Adrenal gland (tissue), 12 donors: ENCODE results near the gene UBTD2. TPM values are rescaled to one million over a fixed set of nuclear protein-coding genes. Genes with fewer than 3 reads are reported as not detected.

Experiments
- DNase-seq, 7 donors: peaks; one replicate each; pipeline ENCODE4 v3.0.0-alpha.2; 2019 to 2020
- H3K27ac ChIP-seq, 5 donors: fragments of 200-600 bp; sonication (generic) in 4 of 5; 1 replicate in 3 of 5; 2 replicates in 2 of 5; pipeline versions ENCODE4 v1.5.1 to v1.8.0; 2016 to 2020; ENCODE audit warnings: mild to moderate bottlenecking in 1 of 5
- H3K27me3 ChIP-seq: fragments of 200-600 bp; 2 replicates; pipeline ENCODE4 v1.8.0; 2021
- H3K36me3 ChIP-seq, 2 donors: fragments of 200-600 bp; replicated peaks in 1 of 2; 1 replicate in 1 of 2; 2 replicates in 1 of 2; pipeline versions ENCODE4 v1.5.1 to v1.8.0; 2018 to 2022
- H3K4me1 ChIP-seq, 2 donors: fragments of 200-600 bp; replicated peaks in 1 of 2; 1 replicate in 1 of 2; 2 replicates in 1 of 2; pipeline versions ENCODE4 v1.5.1 to v1.8.0; 2018 to 2021
- H3K4me3 ChIP-seq, 4 donors: fragments of 200-600 bp; sonication (generic) in 3 of 4; one replicate each; pipeline ENCODE4 v1.5.1; 2016 to 2018
- H3K9me3 ChIP-seq, 3 donors: fragments of 200-600 bp; sonication (generic) in 1 of 3; replicated peaks in 1 of 3; 1 replicate in 2 of 3; 2 replicates in 1 of 3; pipeline versions ENCODE4 v1.5.1 to v1.8.0; 2016 to 2021
- CTCF ChIP-seq, 6 experiments: fragments of 450-650 bp in 4 of 6; fragments of 200-600 bp in 2 of 6; sonication (generic) in 1 of 6; IDR thresholded peaks; 1 replicate in 5 of 6; 2 replicates in 1 of 6; pipeline versions ENCODE4 v1.5.1 to v1.8.0; 2016 to 2021; ENCODE audit warnings: antibody characterized with exemption in 6 of 6, mild to moderate bottlenecking in 2 of 6, moderate library complexity in 1 of 6
- POLR2A ChIP-seq, 2 donors: fragments of 450-650 bp; IDR thresholded peaks; one replicate each; pipeline ENCODE4 v1.6.1; 2017; ENCODE audit warnings: antibody characterized with exemption in 2 of 2, mild to moderate bottlenecking in 2 of 2, moderate library complexity in 1 of 2
- WGBS, 4 donors: extraction: QIAGEN DNeasy Blood & Tissue Kit in 2 of 4; methylation state at CpG; one replicate each; pipeline versions ENCODE4 v1.1.5 to v1.1.7; 2013 to 2017; 5-methylcytosine and 5-hydroxymethylcytosine counted together
- intact Hi-C, 2 donors: fragments of 100-400 bp; cut with DNase I; formaldehyde crosslinking; loops; one replicate each; pipeline versions ENCODE4 v1.14.1 to v1.15.0; 2022 to 2023
- polyA plus RNA-seq, 3 donors: library from polyadenylated mRNA; stranded (reverse); fragments of 200-250 nt in 2 of 3; fragments of 350-450 nt in 1 of 3; fragmentation: Illumina TruSeq in 1 of 3; extraction: RNeasy Lipid Tissue Mini Kit (QIAGEN cat#74804) in 1 of 3; gene quantifications; one replicate each; pipeline ENCODE4 v1.2.3, GENCODE V29; 2013 to 2014
- total RNA-seq, 9 donors: library from RNA; depleted of rRNA in 4 of 9; stranded (reverse); fragments of >200 nt in 4 of 9; fragments of 120-200 nt in 1 of 9; fragmentation: NEBNext Ultra II Directional in 1 of 9; extraction: Animal tissue kit (Norgen Biotek cat#: 25700) in 1 of 9; gene quantifications; one replicate each; pipeline versions ENCODE4 v1.1.0 to v1.2.4, GENCODE V29; 2013 to 2023
- donor health status: healthy with polysubstance abuse.
- donor health status: Bipolar disorder and iron deficiency.
- donor health status: DM: yes; HTN: yes; CAD: no.
- donor health status: DM: no; HTN: no; CAD: no.
- donor health status: DM: no; HTN: no; CAD: no.
- donor health status: DM: yes; HTN: yes; CAD: no.

UBTD2 gene
- total and polyA plus RNA-seq, 12 donors = 8.2 to 24.7 (median 17.2) TPM

- TF ChIP-seq CTCF (IDR thresholded peaks at IDR 0.05) (no peak), POLR2A (IDR thresholded peaks at IDR 0.05) (no peak)
- H3K4me3 ChIP-seq = no peak overlapping the region
- H3K27ac ChIP-seq = peak overlapping the region in 1 of 5 donors; percentile 59
- peak in 1 of 7 donors; percentile 35 for DNase-seq
- no peaks in the 10 kb centered on the region for H3K9me3 ChIP-seq
- no peaks in the 10 kb centered on the region for H3K27me3 ChIP-seq
- no peaks in the 10 kb centered on the region for H3K36me3 ChIP-seq
- intact Hi-C loops = loop anchor here in 1 of 2 donors (10.0 kb wide), 1 partner anchor 96 kb away; the partner anchor contains the start of gene STK10
- H3K4me1 ChIP-seq = peaks cover 22 to 34% of the 10 kb centered on the region in 2 donors
- 68 to 74% (median 69%) methylated on average over 4 of the region's 4 CpGs for WGBS, 4 donors
These were observed 2.6 kb downstream of the UBTD2 start for GRCh38 chr5:172280929-172281328.

DNA sequence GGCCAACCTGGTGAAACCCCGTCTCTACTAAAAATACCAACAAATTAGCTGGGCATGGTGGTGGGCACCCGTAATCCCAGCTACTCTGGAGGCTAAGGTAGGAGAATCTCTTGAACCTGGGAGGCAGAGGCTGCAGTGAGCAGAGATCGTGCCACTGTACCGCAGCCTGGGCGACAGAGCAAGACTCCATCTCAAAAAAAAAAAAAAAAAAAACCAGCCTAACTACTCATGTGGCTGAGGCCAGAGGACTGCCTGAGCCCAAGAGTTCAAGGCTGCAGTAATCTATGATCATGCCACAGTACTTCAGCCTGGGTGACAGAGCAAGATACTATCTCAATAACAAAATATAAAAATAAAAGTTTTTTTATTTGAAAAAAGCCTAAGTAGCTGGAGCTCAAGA, 3.2 kb downstream of the UBTD2 start:
- intact Hi-C loops = loop anchor here in 1 of 2 donors (10.0 kb wide), 1 partner anchor 96 kb away; the partner anchor contains the start of gene STK10
- H3K27me3 ChIP-seq = no peaks in the 10 kb centered on the region
- peaks cover 22 to 34% of the 10 kb centered on the region in 2 donors for H3K4me1 ChIP-seq
- WGBS, 4 donors = 36 to 56% (median 50%) methylated on average over 5 of the region's 5 CpGs
- no peak overlapping the region for H3K4me3 ChIP-seq
- H3K9me3 ChIP-seq = no peaks in the 10 kb centered on the region
- peak in 4 of 7 donors; percentile 33 to 65 (median 54) for DNase-seq
- H3K36me3 ChIP-seq = no peaks in the 10 kb centered on the region
- no peak overlapping the region for H3K27ac ChIP-seq
- TF ChIP-seq CTCF (IDR thresholded peaks at IDR 0.05) (no peak), POLR2A (IDR thresholded peaks at IDR 0.05) (no peak)

DNA sequence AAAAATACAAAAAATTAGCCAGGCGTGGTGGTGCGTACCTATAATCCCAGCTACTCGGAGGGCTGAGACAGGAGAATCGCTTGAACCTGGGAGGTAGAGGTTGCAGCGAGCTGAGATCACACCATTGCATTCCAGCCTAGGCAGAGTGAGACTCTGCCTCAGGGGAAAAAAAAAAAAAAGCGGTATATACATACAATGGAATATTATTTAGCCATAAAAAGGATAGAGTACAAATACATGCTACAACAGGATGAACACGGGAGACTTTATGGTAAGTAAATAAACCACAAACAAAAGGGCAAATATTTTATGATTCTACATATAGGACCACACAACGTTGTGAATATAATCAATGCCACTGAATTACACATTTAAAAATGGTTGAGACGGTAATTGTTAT, 5.2 kb downstream of the UBTD2 start:
- DNase-seq = no peak
- intact Hi-C loops = no loop called here
- 96 to 99% (median 98%) methylated on average over 9 of the region's 9 CpGs for WGBS, 4 donors

DNA sequence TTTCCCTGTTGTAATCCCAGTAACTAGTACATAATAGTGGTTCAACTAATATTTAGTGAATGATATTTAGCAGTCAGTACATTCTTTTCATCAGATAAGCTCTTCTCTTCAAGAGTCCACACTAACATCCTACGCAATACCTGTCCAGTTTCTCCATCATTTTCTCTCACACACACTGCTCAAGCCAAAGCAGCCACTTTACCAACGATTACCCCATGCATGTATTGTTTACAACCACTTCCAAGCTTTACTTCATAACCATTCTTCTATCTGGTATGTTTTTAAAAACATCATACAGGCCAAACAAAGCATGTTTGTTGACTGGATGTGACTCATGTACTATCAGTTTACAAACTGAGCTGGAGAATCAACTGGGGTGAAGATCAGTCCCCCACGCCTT, 7.3 kb downstream of the UBTD2 start:
- TF ChIP-seq CTCF (IDR thresholded peaks at IDR 0.05) = no peak
- TF ChIP-seq POLR2A (IDR thresholded peaks at IDR 0.05) = no peak
- H3K9me3 ChIP-seq = no peaks in the 10 kb centered on the region
- intact Hi-C loops = no loop called here
- H3K36me3 ChIP-seq = no peaks in the 10 kb centered on the region
- no peak for DNase-seq
- no peaks in the 10 kb centered on the region for H3K27me3 ChIP-seq
- no peak overlapping the region for H3K27ac ChIP-seq
- peaks cover 8 to 28% of the 10 kb centered on the region in 2 donors for H3K4me1 ChIP-seq
- 68 to 86% (median 81%) methylated on average over 3 of the region's 3 CpGs for WGBS, 4 donors
- H3K4me3 ChIP-seq = no peak overlapping the region

More for the DNA sequence above, 5.2 kb downstream of the UBTD2 start:
- Histone ChIP-seq H3K27ac (no peak overlapping the region), H3K9me3 (no peaks in the 10 kb centered on the region), H3K27me3 (no peaks in the 10 kb centered on the region), H3K4me3 (no peak overlapping the region), H3K36me3 (no peaks in the 10 kb centered on the region), H3K4me1 (peaks cover 22 to 34% of the 10 kb centered on the region in 2 donors)
- TF ChIP-seq POLR2A (IDR thresholded peaks at IDR 0.05) (no peak), CTCF (IDR thresholded peaks at IDR 0.05) (no peak)
